ENCODE data around the gene COQ8B.

DNA sequence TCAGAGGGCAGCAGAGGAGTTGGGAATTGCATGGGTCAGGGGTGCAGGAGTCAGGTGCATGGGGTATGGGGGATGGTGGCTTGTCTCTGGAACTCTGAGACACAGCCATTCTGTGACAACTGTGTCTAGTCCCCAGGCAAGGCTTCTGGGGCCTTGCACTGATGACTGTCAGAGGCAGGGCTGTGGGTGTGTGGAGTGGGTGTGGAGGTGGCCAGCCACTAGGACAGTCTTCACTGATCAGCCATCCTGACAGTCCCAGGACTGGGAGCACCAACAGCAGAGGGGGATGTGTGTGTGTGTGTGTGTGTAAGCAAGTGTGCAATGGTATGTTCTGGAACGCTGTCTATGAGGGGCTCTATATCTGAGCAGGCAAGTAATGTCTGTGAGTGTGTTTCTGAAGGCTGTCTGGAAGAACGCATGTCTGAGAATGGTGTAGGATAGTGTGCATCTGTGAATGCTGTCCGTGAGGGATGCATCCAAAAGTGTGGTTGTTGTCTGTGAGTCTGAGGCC, 31.6 kb downstream of the COQ8B start:
- TF ChIP-seq CTCF (IDR thresholded peaks at IDR 0.05) (no peak), POLR2A (IDR thresholded peaks at IDR 0.05; ENCODE audit: low read depth) (no peak), EP300 (IDR thresholded peaks at IDR 0.05) (no peak), POLR2AphosphoS5 (IDR thresholded peaks at IDR 0.05) (no peak)
